GM19023 (cell line): ENCODE data around the gene BCAS3.
"Not testable (repeated sequence)": the region's sequence is repeated elsewhere in the genome, so short reads cannot be mapped to it uniquely, and the experiment has no call there.

Experiments used
- ATAC-seq: cut with Tn5 transposase; IDR thresholded peaks from one replicate; pipeline ENCODE4 v1.9.1; 2021; ENCODE audit warnings: mild to moderate bottlenecking, moderate library complexity; ENCODE audit not compliant: unreplicated experiment

The BCAS3 gene

GRCh38 chr17:61426482-61427304, 749.0 kb downstream of the BCAS3 start:
- ATAC-seq, result no peak

GRCh38 chr17:61427567-61427966, 749.9 kb downstream of the BCAS3 start:
- no peak for ATAC-seq

- no peak for ATAC-seq
Measured at GRCh38 chr17:61429274-61429673, 751.6 kb downstream of the BCAS3 start.

- ATAC-seq, result not testable (repeated sequence)
Measured at GRCh38 chr17:61429831-61430230, 752.2 kb downstream of the BCAS3 start.

- no peak for ATAC-seq
Measured at GRCh38 chr17:61431594-61432311, 754.1 kb downstream of the BCAS3 start.

GRCh38 chr17:61436273-61436672, 758.6 kb downstream of the BCAS3 start:
- no peak for ATAC-seq

GRCh38 chr17:61436995-61437704, 759.5 kb downstream of the BCAS3 start:
- no peak for ATAC-seq

- no peak for ATAC-seq
Measured at GRCh38 chr17:61440697-61441096, 763.0 kb downstream of the BCAS3 start.

- not testable (repeated sequence) for ATAC-seq
Measured at GRCh38 chr17:61441507-61441906, 763.9 kb downstream of the BCAS3 start.

GRCh38 chr17:61442136-61442775, 764.6 kb downstream of the BCAS3 start:
- ATAC-seq, result no peak
